HepG2 (cell line): Measurements from ENCODE around the gene SIK2. TPM values are rescaled to one million over a fixed set of nuclear protein-coding genes. Genes with fewer than 3 reads are reported as not detected.
"Not testable (repeated sequence)": the region's sequence is repeated elsewhere in the genome, so short reads cannot be mapped to it uniquely, and the experiment has no call there.

Source experiments
- ATAC-seq: fragments of 200-7000 bp; cut with Tn5 transposase; 3 replicates; pipeline ENCODE4 v1.9.1; 2020; ENCODE audit warnings: mild to moderate bottlenecking, moderate library complexity
- BruUV-seq: library from RNA; stranded (reverse); fragments of 400-500 nt; replicated peaks from 2 replicates; lab custom pipeline; 2021; lab: Mats Ljungman, UMichigan
- CTCF ChIA-PET: fragments of 300-600 bp; formaldehyde crosslinking; extraction: SDS; loops from one replicate; lab custom pipeline; 2021; ENCODE audit warnings: low total read pairs, inconsistent platforms, low intra/inter-chr PET ratio; lab: Yijun Ruan, JAX
- POLR2A ChIA-PET: fragments of 350-600 bp; sonication (Branson Sonifier 250); formaldehyde crosslinking; loops from one replicate; lab custom pipeline; 2020; ENCODE audit warnings: antibody characterized with exemption, inconsistent platforms; lab: Yijun Ruan, JAX
- DNase-seq: peaks from one replicate; pipeline ENCODE4 v3.0.0-alpha.2; 2015; ENCODE audit warnings: low spot score
- FAIRE-seq: peaks from 3 replicates; lab custom pipeline; 2011; peaks lifted over from hg19 to GRCh38; lab: Jason Lieb, UNC
- H2AFZ ChIP-seq: one replicate; pipeline ENCODE4 v1.6.1; 2011; ENCODE audit warnings: low read length, inconsistent platforms
- H3K27ac ChIP-seq: fragments of 300-600 bp; 3 replicates; pipeline ENCODE4 v1.8.0; 2011; ENCODE audit warnings: mixed run types, mild to moderate bottlenecking, mixed read lengths, low read length, inconsistent platforms; ENCODE audit not compliant: insufficient read depth; ENCODE audit errors: extremely low read length
- H3K27me3 ChIP-seq, 2 experiments: fragments of 200-600 bp in 1 of 2; 2 replicates in 1 of 2; 3 replicates in 1 of 2; pipeline versions ENCODE4 v1.6.0 to v1.8.0; 2011; ENCODE audit warnings: low read length in 2 of 2, mild to moderate bottlenecking in 2 of 2, moderate library complexity in 2 of 2, inconsistent platforms in 1 of 2; ENCODE audit not compliant: insufficient read depth in 2 of 2, control insufficient read depth in 1 of 2
- H3K36me3 ChIP-seq, 2 experiments: fragments of 200-600 bp in 1 of 2; replicated peaks in 1 of 2; 2 replicates in 1 of 2; 3 replicates in 1 of 2; pipeline versions ENCODE4 v1.5.1 to v1.8.0; 2011; ENCODE audit warnings: low read length in 2 of 2, inconsistent platforms in 1 of 2; ENCODE audit not compliant: insufficient read depth in 2 of 2, control insufficient read depth in 1 of 2
- H3K4me1 ChIP-seq: 2 replicates; pipeline ENCODE4 v1.5.1; 2012; ENCODE audit warnings: low read length, inconsistent platforms; ENCODE audit not compliant: insufficient read depth
- H3K4me2 ChIP-seq: 2 replicates; pipeline ENCODE4 v1.6.0; 2011; ENCODE audit warnings: low read depth, low read length, inconsistent platforms
- H3K4me3 ChIP-seq, 3 experiments: fragments of 200-600 bp in 1 of 3; sonication (generic), shearing (Covaris generic) in 1 of 3; replicated peaks in 1 of 3; 2 replicates each; pipeline ENCODE4 v1.5.1; 2011 to 2016; ENCODE audit warnings: low read length in 3 of 3, inconsistent platforms in 2 of 3, low read depth in 2 of 3, mild to moderate bottlenecking in 2 of 3, control low read depth in 1 of 3, mixed read lengths in 1 of 3; ENCODE audit not compliant: insufficient read depth in 1 of 3
- H3K79me2 ChIP-seq: one replicate; pipeline ENCODE4 v1.6.1; 2011; ENCODE audit warnings: low read length, inconsistent platforms; ENCODE audit not compliant: insufficient read depth
- H3K9ac ChIP-seq: 2 replicates; pipeline ENCODE4 v1.6.0; 2011; ENCODE audit warnings: mild to moderate bottlenecking, low read depth, low read length, inconsistent platforms; ENCODE audit not compliant: insufficient read depth
- H3K9me3 ChIP-seq: 2 replicates; pipeline ENCODE4 v1.5.1; 2012; ENCODE audit warnings: mild to moderate bottlenecking, low read length
- H4K20me1 ChIP-seq: 2 replicates; pipeline ENCODE4 v1.6.0; 2011; ENCODE audit warnings: inconsistent platforms, mild to moderate bottlenecking, low read length, moderate library complexity; ENCODE audit not compliant: insufficient read depth
- POLR2AphosphoS5 ChIP-seq: IDR thresholded peaks from 2 replicates; pipeline ENCODE4 v1.6.1; 2012; ENCODE audit warnings: low read depth, low read length
- ZNF101 ChIP-seq: sonication (generic); formaldehyde crosslinking; IDR thresholded peaks from 2 replicates; pipeline ENCODE4 v1.4.0; 2020; ENCODE audit warnings: mild to moderate bottlenecking, low read depth, missing genetic modification reagents, borderline replicate concordance
- WGBS: methylation state at CpG from one replicate; pipeline ENCODE4 v1.1.6; 2017; ENCODE audit warnings: low lambda C conversion rate; 5-methylcytosine and 5-hydroxymethylcytosine counted together
- in situ Hi-C: cut with HindIII; loops from 2 replicates; pipeline ENCODE4 v1.10.0; 2017; ENCODE audit warnings: low pct_unique_long_range_greater_than_20kb; ENCODE audit not compliant: extremely low pct_ligation_motif_present
- intact Hi-C: fragments of 100-400 bp; cut with micrococcal nuclease; formaldehyde crosslinking; loops from one replicate; pipeline ENCODE4 v1.10.0; 2022; ENCODE audit not compliant: unreplicated experiment
- polyA plus RNA-seq, 8 experiments: library from polyadenylated mRNA; depleted of rRNA in 3 of 8; stranded (reverse) in 7 of 8; unstranded in 1 of 8; fragments of >200 nt; fragmentation: Illumina TruSeq in 4 of 8; extraction: Trizol in 4 of 8; gene quantifications; 2 replicates each; pipeline versions ENCODE4 v1.2.1 to v1.2.3, GENCODE V29; 2011 to 2016; ENCODE audit warnings: low read depth in 4 of 8, missing spikeins in 1 of 8, mixed read lengths in 1 of 8; ENCODE audit not compliant: insufficient read depth in 1 of 8
- total RNA-seq, 5 experiments: library from RNA; depleted of rRNA; stranded (reverse); fragments of >200 nt; fragmentation: Illumina TruSeq; extraction: Trizol; gene quantifications; 2 replicates each; pipeline ENCODE4 v1.2.3, GENCODE V29; 2016; ENCODE audit warnings: low read depth in 1 of 5

The SIK2 gene
- total and polyA plus RNA-seq, 2 of the 13 experiments (the other 11 are each of a cell fraction or from before 2014, with no cell fraction given) = 8.1 to 15.4 TPM

- ATAC-seq = no peak
- Histone ChIP-seq H2AFZ (no peak overlapping the region), H3K4me2 (no peak overlapping the region), H4K20me1 (no peaks in the 10 kb centered on the region), H3K9ac (no peak overlapping the region), H3K4me3 (no peak overlapping the region), H3K4me1 (peaks cover 21% of the 10 kb centered on the region), H3K27ac (no peak overlapping the region), H3K9me3 (no peaks in the 10 kb centered on the region), H3K79me2 (peaks cover 4% of the 10 kb centered on the region), H3K27me3 (no peaks in the 10 kb centered on the region; a peak in 1 of 5 replicates), H3K36me3 (no peaks in the 10 kb centered on the region)
- no peak for FAIRE-seq
- ChIA-PET POLR2A (no interaction called here), CTCF (no interaction called here)
- no peak for DNase-seq
- intact Hi-C loops (no loop called here), in situ Hi-C loops (no loop called here)
- 84% methylated on average over 4 of the region's 4 CpGs for WGBS
- TF ChIP-seq ZNF101 (CRISPR knock-in tag) (no peak), POLR2AphosphoS5 (no peak)
- no TSS peak for BruUV-seq
Observed at GRCh38 chr11:111770581-111771134, 168.4 kb downstream of the SIK2 start.

DNA sequence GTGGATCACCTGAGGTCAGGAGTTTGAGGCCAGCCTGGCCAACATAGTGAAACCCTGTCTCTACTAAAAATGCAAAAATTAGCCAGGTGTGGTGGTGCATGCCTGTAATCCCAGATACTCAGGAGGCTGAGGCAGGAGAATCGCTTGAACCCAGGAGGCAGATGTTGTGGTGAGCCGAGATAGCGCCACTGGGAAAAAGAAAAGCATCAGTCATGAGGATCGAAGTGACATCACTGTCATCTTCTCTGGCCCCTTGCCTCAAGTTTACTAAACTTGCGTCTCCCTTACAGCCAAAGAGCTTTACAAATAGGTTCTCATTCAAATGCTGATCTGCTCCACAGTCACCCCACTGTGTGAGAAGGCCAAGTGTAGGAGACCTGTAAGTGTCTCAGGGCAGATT, 169.0 kb downstream of the SIK2 start:
- H3K9me3 ChIP-seq, H3K9ac ChIP-seq, DNase-seq, H4K20me1 ChIP-seq, FAIRE-seq, H3K4me3 ChIP-seq, CTCF ChIA-PET, H2AFZ ChIP-seq, ATAC-seq, H3K36me3 ChIP-seq, H3K4me2 ChIP-seq, in situ Hi-C loops, POLR2A ChIA-PET, intact Hi-C loops, H3K27ac ChIP-seq, BruUV-seq, H3K27me3 ChIP-seq, H3K79me2 ChIP-seq: not testable (repeated sequence)
- peaks cover 21% of the 10 kb centered on the region for H3K4me1 ChIP-seq
- 99% methylated on average over 5 of the region's 5 CpGs for WGBS
